K562 (cell line): ENCODE measurements around the gene ANO4. TPM values are rescaled to one million over a fixed set of nuclear protein-coding genes. Genes with fewer than 3 reads are reported as not detected.

Experiments used
- ATAC-seq: fragments of 200-7000 bp; cut with Tn5 transposase; 3 replicates; pipeline ENCODE4 v1.9.1; 2020; ENCODE audit warnings: moderate library complexity
- BruUV-seq: library from RNA; stranded (reverse); fragments of 400-500 nt; replicated peaks from 2 replicates; lab custom pipeline; 2021; lab: Mats Ljungman, UMichigan
- CTCF ChIA-PET: fragments of 300-600 bp; formaldehyde crosslinking; extraction: SDS; loops from one replicate; lab custom pipeline; 2021; ENCODE audit warnings: low intra/inter-chr PET ratio; lab: Yijun Ruan, JAX
- POLR2A ChIA-PET: fragments of 300-600, 350-650 bp; sonication (Branson Sonifier 250); formaldehyde crosslinking; extraction: SDS; loops from one replicate; lab custom pipeline; 2021; ENCODE audit warnings: antibody characterized with exemption, inconsistent platforms; lab: Yijun Ruan, JAX
- DNase-seq, 4 experiments: peaks; one replicate each; pipeline versions ENCODE4 v3.0.0 to v3.0.0-alpha.2; 2011 to 2018; ENCODE audit warnings: low spot score in 3 of 4, mixed read lengths in 3 of 4; ENCODE audit errors: extremely low read depth in 1 of 4
- FAIRE-seq: peaks from 2 replicates; lab custom pipeline; 2011; peaks lifted over from hg19 to GRCh38; lab: Jason Lieb, UNC
- H2AFZ ChIP-seq: 2 replicates; pipeline ENCODE4 v1.6.0; 2011; ENCODE audit warnings: low read depth, low read length, control low read depth, inconsistent platforms
- H3K27ac ChIP-seq: fragments of 200-600 bp; 3 replicates; pipeline ENCODE4 v1.8.0; 2011; ENCODE audit warnings: low read depth, mild to moderate bottlenecking, control low read depth, inconsistent platforms, low read length, moderate library complexity, mixed read lengths; ENCODE audit errors: extremely low read depth
- H3K27me3 ChIP-seq, 2 experiments: fragments of 300-600 bp in 1 of 2; 2 replicates in 1 of 2; 3 replicates in 1 of 2; pipeline versions ENCODE4 v1.6.0 to v1.8.0; 2011; ENCODE audit warnings: inconsistent platforms in 2 of 2, low read length in 2 of 2, mild to moderate bottlenecking in 1 of 2, mixed read lengths in 1 of 2, moderate library complexity in 1 of 2; ENCODE audit not compliant: control insufficient read depth in 2 of 2, insufficient read depth in 2 of 2
- H3K36me3 ChIP-seq: fragments of 300-600 bp; 3 replicates; pipeline ENCODE4 v1.8.0; 2011; ENCODE audit warnings: mild to moderate bottlenecking, low read length, inconsistent platforms; ENCODE audit not compliant: control insufficient read depth, insufficient read depth
- H3K4me1 ChIP-seq, 2 experiments: fragments of 200-600 bp in 1 of 2; replicated peaks in 1 of 2; 2 replicates in 1 of 2; 3 replicates in 1 of 2; pipeline versions ENCODE4 v1.5.1 to v1.8.0; 2011; ENCODE audit warnings: inconsistent platforms in 2 of 2, low read length in 2 of 2, mild to moderate bottlenecking in 1 of 2, mixed read lengths in 1 of 2, moderate library complexity in 1 of 2; ENCODE audit not compliant: control insufficient read depth in 2 of 2, insufficient read depth in 2 of 2
- H3K4me2 ChIP-seq: 2 replicates; pipeline ENCODE4 v1.6.1; 2011; ENCODE audit warnings: low read length, control low read depth, inconsistent platforms, mixed read lengths; ENCODE audit not compliant: insufficient read depth
- H3K4me3 ChIP-seq: fragments of 200-600 bp; sonication (generic), shearing (Covaris generic); 2 replicates; pipeline ENCODE4 v1.5.1; 2016; ENCODE audit warnings: control low read depth, inconsistent platforms
- H3K79me2 ChIP-seq: fragments of 200-600 bp; 3 replicates; pipeline ENCODE4 v1.8.0; 2011; ENCODE audit warnings: low read length, inconsistent platforms; ENCODE audit not compliant: control insufficient read depth, insufficient read depth
- H3K9ac ChIP-seq, 2 experiments: 2 replicates each; pipeline versions ENCODE4 v1.6.0 to v1.6.1; 2011; ENCODE audit warnings: low read depth in 2 of 2, low read length in 2 of 2, control low read depth in 1 of 2, inconsistent platforms in 1 of 2, mild to moderate bottlenecking in 1 of 2, mixed read lengths in 1 of 2; ENCODE audit not compliant: insufficient read depth in 1 of 2
- H3K9me1 ChIP-seq: one replicate; pipeline ENCODE4 v1.6.0; 2011; ENCODE audit warnings: inconsistent platforms, mild to moderate bottlenecking, low read length, moderate library complexity; ENCODE audit not compliant: control insufficient read depth, insufficient read depth
- H3K9me3 ChIP-seq: replicated peaks from 2 replicates; pipeline ENCODE4 v1.5.1; 2011; ENCODE audit warnings: low read depth, low read length, inconsistent platforms; ENCODE audit not compliant: control insufficient read depth, insufficient read depth
- H4K20me1 ChIP-seq: replicated peaks from 2 replicates; pipeline ENCODE4 v1.6.1; 2011; ENCODE audit warnings: low read length, inconsistent platforms, mixed read lengths; ENCODE audit not compliant: control insufficient read depth, insufficient read depth
- CTCF ChIP-seq, 3 experiments: IDR thresholded peaks in 2 of 3; conservative IDR thresholded peaks in 1 of 3; 2 replicates each; pipeline ENCODE4 v1.5.1; 2011 to 2012; ENCODE audit warnings: low read length in 3 of 3, mild to moderate bottlenecking in 3 of 3, control low read depth in 2 of 3, improper control_type of control experiment in 1 of 3, inconsistent platforms in 1 of 3, low read depth in 1 of 3, mixed read lengths in 1 of 3, moderate library complexity in 1 of 3; ENCODE audit not compliant: insufficient read depth in 2 of 3
- DACH1 ChIP-seq: fragments of 450-650 bp; IDR thresholded peaks from 2 replicates; pipeline ENCODE4 v1.6.1; 2018; ENCODE audit not compliant: partially characterized antibody
- RAD21 ChIP-seq, 2 experiments: fragments of 250-450 bp in 1 of 2; fragments of 450-650 bp in 1 of 2; sonication (Bioruptor Pico) in 1 of 2; formaldehyde crosslinking in 1 of 2; IDR thresholded peaks in 1 of 2; conservative IDR thresholded peaks in 1 of 2; 2 replicates each; pipeline versions ENCODE4 v1.4.0 to v1.8.0; 2020 to 2022; ENCODE audit warnings: mild to moderate bottlenecking in 2 of 2, moderate library complexity in 1 of 2
- RCOR1 ChIP-seq, 2 experiments: IDR thresholded peaks; 2 replicates each; pipeline ENCODE4 v1.6.1; 2012; ENCODE audit warnings: low read depth in 2 of 2, low read length in 2 of 2, borderline replicate concordance in 1 of 2, improper control_type of control experiment in 1 of 2
- WGBS: fragments of 100-300 bp; shearing (Covaris generic); methylation state at CpG from one replicate; pipeline ENCODE4 v1.1.6; 2016; ENCODE audit warnings: low coverage, mixed read lengths; ENCODE audit not compliant: insufficient coverage; ENCODE audit errors: missing lambda C conversion rate; 5-methylcytosine and 5-hydroxymethylcytosine counted together
- in situ Hi-C: fragments of 300-500 bp; cut with MboI; formaldehyde crosslinking; loops from 4 replicates; pipeline ENCODE4 v1.15.0; 2018; ENCODE audit warnings: inconsistent platforms, mixed read lengths
- intact Hi-C: fragments of 100-400 bp; cut with micrococcal nuclease; formaldehyde crosslinking; loops from 2 replicates; pipeline ENCODE4 v1.14.2; 2022
- polyA plus RNA-seq, 8 experiments: library from polyadenylated mRNA; depleted of rRNA in 4 of 8; stranded (reverse) in 5 of 8; unstranded in 3 of 8; fragments of >200 nt; fragmentation: Nextera tagmentation in 2 of 8; fragmentation: Illumina TruSeq in 1 of 8; extraction: Ambion mirVana in 2 of 8; extraction: Trizol in 1 of 8; gene quantifications; 2 replicates each; pipeline versions ENCODE4 v1.2.1 to v1.2.3, GENCODE V29; 2011 to 2014; ENCODE audit warnings: inconsistent platforms in 1 of 8, missing spikeins in 1 of 8
- total RNA-seq, 7 experiments: library from RNA; depleted of rRNA in 6 of 7; stranded (reverse); fragments of >200 nt in 6 of 7; fragmentation: Illumina TruSeq in 2 of 7; extraction: Trizol in 2 of 7; gene quantifications; 2 replicates each; pipeline versions ENCODE4 v1.2.1 to v1.2.3, GENCODE V29; 2011 to 2021; ENCODE audit warnings: low replicate concordance in 1 of 7

Gene ANO4
- total and polyA plus RNA-seq, 9 of the 15 experiments (the other 6 are each of a cell fraction or from before 2014, with no cell fraction given), result not detected

DNA sequence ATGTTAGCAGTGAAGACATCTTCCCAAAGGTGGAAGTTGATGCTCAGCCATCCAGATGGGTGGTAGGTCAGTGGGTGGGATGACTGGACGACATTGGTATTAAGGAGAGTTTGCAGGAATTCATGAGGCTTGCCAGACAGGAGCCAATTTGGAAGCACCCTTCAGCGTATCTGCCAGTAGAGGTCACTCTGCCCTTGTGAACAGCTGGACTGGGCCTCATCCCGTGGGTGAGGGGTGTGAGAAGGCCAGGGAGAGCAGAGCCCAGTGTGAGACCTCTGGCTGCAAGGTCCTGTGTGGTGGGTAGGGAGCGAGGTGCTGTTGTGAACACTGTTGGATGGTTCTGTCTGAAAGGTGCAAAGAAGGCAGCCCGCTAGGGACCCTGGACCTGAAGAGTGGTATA, 377.7 kb downstream of the ANO4 start:
- Histone ChIP-seq H3K4me1 (no peaks in the 10 kb centered on the region), H3K4me3 (no peak overlapping the region), H3K4me2 (no peak overlapping the region), H3K9me3 (no peaks in the 10 kb centered on the region), H2AFZ (no peak overlapping the region), H3K9me1 (no peaks in the 10 kb centered on the region), H4K20me1 (no peaks in the 10 kb centered on the region), H3K79me2 (no peaks in the 10 kb centered on the region), H3K36me3 (no peaks in the 10 kb centered on the region), H3K9ac (no peak overlapping the region), H3K27me3 (no peaks in the 10 kb centered on the region), H3K27ac (no peak overlapping the region)
- BruUV-seq, result no TSS peak
- WGBS, result 1% methylated on average over 5 of the region's 5 CpGs
- ChIA-PET POLR2A (interaction anchor here (0.7 kb wide), 1 partner anchor 16 kb away, joined by 3 read pairs; no protein-coding TSS in a partner anchor), CTCF (interaction anchor here (0.5 kb wide), 1 partner anchor 1706 kb away, joined by 3 read pairs; no protein-coding TSS in a partner anchor)
- peak; percentile 84 for ATAC-seq
- intact Hi-C loops, result loop anchor here (10.0 kb wide), 1 partner anchor 152 kb away; no protein-coding TSS in a partner anchor
- TF ChIP-seq DACH1, result peak; percentile 12
- peak; percentile 8 to 50; a peak in 2 of 4 replicates for TF ChIP-seq RAD21 (CRISPR knock-in tag; conservative IDR thresholded peaks at IDR 0.05 in 1 of 2, IDR thresholded peaks at IDR 0.05 in 1 of 2)
- TF ChIP-seq CTCF (IDR thresholded peaks at IDR 0.05 in 2 of 3, conservative IDR thresholded peaks at IDR 0.05 in 1 of 3; ENCODE audit: insufficient read depth in 2 of 3, low read depth in 1 of 3, low read length in 3 of 3), result peak; percentile 41 to 54 (median 50)
- no peak for TF ChIP-seq RCOR1 (IDR thresholded peaks at IDR 0.05; ENCODE audit: borderline replicate concordance in 1 of 2, low read depth in 2 of 2, low read length in 2 of 2)
- DNase-seq, result peak; percentile 16 to 42 (median 22)
- no peak for FAIRE-seq
- in situ Hi-C loops, result no loop called here
